ENCODE data around the gene CRCP.
"Not testable (repeated sequence)": the region's sequence is repeated elsewhere in the genome, so short reads cannot be mapped to it uniquely, and the experiment has no call there.

CRCP gene

DNA sequence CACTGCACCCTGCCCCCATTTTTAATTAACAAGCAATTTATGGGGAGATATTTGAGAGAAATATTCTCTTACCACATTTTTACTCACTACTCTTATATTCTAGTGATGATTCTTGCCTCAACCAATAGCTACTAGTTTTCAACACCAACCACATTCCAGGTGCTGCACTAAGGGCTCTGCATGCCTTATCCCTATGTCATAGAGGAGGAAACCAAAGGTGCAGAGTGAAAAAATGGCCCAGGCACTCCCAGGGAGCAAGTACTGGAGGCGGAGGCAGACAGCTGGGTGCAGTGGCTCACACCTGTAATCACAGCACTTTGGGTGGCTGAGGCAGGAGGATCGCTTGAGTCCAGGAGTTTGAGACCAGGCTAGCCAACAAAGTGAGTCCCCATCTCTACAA, 55.0 kb downstream of the CRCP start:
- no peaks in the 10 kb centered on the region for H3K27me3 ChIP-seq
- TF ChIP-seq, protein P1, sequence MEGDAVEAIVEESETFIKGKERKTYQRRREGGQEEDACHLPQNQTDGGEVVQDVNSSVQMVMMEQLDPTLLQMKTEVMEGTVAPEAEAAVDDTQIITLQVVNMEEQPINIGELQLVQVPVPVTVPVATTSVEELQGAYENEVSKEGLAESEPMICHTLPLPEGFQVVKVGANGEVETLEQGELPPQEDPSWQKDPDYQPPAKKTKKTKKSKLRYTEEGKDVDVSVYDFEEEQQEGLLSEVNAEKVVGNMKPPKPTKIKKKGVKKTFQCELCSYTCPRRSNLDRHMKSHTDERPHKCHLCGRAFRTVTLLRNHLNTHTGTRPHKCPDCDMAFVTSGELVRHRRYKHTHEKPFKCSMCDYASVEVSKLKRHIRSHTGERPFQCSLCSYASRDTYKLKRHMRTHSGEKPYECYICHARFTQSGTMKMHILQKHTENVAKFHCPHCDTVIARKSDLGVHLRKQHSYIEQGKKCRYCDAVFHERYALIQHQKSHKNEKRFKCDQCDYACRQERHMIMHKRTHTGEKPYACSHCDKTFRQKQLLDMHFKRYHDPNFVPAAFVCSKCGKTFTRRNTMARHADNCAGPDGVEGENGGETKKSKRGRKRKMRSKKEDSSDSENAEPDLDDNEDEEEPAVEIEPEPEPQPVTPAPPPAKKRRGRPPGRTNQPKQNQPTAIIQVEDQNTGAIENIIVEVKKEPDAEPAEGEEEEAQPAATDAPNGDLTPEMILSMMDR (IDR thresholded peaks at IDR 0.05): no peak
- H3K9me3 ChIP-seq: no peaks in the 10 kb centered on the region
- no peaks in the 10 kb centered on the region for H3K36me3 ChIP-seq
- H3K4me1 ChIP-seq (ENCODE audit: control insufficient read depth in 1 of 2, insufficient read depth in 1 of 2, low read depth in 1 of 2, low read length in 1 of 2): no peaks in the 10 kb centered on the region
- H3K27ac ChIP-seq: no peak overlapping the region
- no peak overlapping the region for H3K4me3 ChIP-seq (ENCODE audit: low read depth in 1 of 2, low read length in 1 of 2)

DNA sequence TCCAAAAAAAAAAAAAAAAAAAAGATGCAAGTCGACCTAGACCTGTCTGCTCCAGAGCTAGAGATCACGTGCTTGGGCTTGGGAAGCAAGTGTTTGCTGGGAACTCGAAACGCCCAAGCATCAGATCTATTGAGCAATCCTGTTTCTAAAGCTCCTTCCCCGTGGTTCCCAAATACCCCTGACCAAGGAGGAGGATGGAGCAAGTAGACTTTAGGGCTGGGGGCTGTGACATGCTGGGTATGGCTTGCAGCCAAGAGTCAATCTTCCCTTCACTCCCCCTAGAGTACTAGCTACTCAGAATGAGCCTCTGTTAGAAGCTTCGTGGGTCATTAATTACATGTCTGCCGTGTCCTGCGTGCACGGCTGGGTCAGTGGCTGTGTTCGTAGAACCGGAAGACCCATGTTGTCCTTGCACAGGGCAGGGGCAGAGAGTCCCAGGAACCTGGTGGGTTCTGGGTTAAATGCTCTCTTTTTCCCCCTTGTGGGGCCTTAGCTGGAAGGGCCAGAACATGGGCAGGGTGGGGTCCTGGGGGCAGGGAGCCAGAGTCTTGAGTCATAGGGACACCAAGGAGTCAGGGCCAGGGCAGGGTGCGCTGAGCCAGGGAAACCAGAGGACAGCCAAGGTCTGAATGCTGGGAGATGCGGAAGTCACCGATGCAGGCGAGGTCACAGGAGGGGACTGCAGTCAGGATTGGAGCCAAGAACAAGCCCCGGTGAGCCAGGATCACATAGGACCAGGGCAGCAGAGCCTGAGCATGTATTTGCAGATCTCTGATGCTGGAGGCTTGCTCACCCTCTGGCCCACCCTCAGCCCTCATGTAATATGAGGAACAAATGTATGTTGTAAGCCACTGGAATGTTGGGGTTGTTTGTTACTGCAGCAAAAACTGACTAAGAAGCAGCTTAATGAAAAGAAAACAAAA, 55.9 kb downstream of the CRCP start:
- H3K27me3 ChIP-seq: no peaks in the 10 kb centered on the region
- no peaks in the 10 kb centered on the region for H3K4me1 ChIP-seq (ENCODE audit: control insufficient read depth in 1 of 2, insufficient read depth in 1 of 2, low read depth in 1 of 2, low read length in 1 of 2)
- no peak overlapping the region for H3K4me3 ChIP-seq (ENCODE audit: low read depth in 1 of 2, low read length in 1 of 2)
- H3K27ac ChIP-seq: no peak overlapping the region
- H3K36me3 ChIP-seq: no peaks in the 10 kb centered on the region
- no peaks in the 10 kb centered on the region for H3K9me3 ChIP-seq
- TF ChIP-seq, protein P1 (IDR thresholded peaks at IDR 0.05): no peak

DNA sequence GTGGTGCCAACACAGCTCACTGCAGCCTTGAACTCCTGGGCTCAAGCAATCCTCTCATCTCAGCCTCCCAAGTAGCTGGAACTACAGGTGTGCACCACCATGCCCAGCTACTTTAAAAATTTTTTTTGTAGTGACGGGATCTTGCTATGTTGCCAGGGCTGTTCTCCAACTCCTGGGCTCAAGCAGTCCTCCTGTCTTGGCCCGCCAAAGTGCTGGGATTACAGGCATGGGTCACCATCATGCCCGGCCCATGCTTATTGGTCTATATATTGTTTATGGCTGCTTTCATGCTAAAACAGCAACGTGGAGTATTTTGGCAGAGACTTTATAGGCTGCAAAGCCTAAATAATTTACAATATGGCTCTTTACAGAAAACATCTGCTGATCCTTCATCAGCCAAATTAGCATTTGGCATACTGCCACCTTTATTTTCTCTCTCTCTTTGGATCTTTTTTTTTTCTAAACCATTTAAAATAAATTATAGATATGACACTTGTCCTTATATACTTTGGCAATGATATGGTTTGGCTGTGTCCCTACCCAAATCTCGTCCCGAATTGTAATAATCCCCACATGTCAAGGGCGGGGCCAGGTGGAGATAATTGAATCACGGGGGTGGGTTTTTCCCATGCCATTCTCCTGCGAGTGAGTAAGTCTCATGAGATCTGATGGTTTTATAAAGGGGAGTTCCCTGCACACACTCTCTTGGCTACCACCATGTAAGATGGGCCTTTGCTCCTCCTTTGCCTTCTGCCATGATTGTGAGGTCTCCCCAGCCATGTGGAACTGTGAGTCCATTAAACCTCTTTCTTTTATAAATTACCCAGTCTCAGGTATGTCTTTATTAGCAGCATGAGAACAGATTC, 58.1 kb downstream of the CRCP start:
- H3K27ac ChIP-seq; H3K27me3 ChIP-seq; H3K9me3 ChIP-seq; H3K4me3 ChIP-seq (ENCODE audit: low read depth in 1 of 2, low read length in 1 of 2); H3K36me3 ChIP-seq; H3K4me1 ChIP-seq (ENCODE audit: control insufficient read depth in 1 of 2, insufficient read depth in 1 of 2, low read depth in 1 of 2, low read length in 1 of 2): not testable (repeated sequence)

DNA sequence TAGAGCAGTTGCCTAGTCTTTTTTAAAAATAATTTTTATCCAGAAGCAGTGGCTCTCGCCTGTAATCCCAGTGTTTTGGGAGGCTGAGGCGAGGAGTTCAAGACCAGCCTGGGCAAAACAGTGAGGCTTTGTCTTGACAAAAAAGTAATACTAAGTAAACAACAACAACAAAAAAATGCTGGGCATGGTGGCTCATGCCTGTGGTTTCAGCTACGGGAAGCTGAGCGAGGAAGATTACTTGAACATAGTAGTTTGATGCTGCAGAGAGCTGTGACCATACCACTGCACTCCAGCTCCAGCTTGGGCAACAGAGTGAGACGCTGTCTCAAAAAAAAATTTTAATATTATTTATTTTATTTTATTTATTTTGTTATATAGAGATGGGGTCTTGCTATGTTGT, 59.2 kb downstream of the CRCP start:
- Histone ChIP-seq H3K27me3 (no peaks in the 10 kb centered on the region), H3K36me3 (no peaks in the 10 kb centered on the region), H3K4me3 (ENCODE audit: low read depth in 1 of 2, low read length in 1 of 2) (no peak overlapping the region), H3K27ac (no peak overlapping the region), H3K9me3 (no peaks in the 10 kb centered on the region), H3K4me1 (ENCODE audit: control insufficient read depth in 1 of 2, insufficient read depth in 1 of 2, low read depth in 1 of 2, low read length in 1 of 2) (no peaks in the 10 kb centered on the region)
- TF ChIP-seq, protein P1 (IDR thresholded peaks at IDR 0.05): no peak

DNA sequence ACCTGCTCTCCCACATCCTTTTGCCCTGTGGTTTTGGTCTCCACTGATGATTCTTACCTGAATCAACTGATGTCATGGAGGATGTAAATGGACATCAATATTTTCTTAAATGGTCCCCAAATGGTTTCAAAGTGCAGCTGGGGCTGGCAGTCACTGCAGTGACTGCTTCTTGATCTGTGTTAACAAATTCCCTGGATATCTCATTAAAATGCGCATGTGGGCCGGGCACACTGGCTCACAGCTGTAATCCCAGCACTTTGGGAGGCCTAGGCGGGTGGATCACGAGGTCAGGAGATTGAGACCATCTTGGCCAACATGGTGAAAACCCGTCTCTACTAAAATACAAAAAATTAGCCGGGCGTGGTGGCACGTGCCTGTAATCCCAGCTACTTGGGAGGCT, 60.4 kb downstream of the CRCP start:
- not testable (repeated sequence) for H3K27ac ChIP-seq; H3K4me3 ChIP-seq (ENCODE audit: low read depth in 1 of 2, low read length in 1 of 2); H3K27me3 ChIP-seq; H3K36me3 ChIP-seq; H3K4me1 ChIP-seq (ENCODE audit: control insufficient read depth in 1 of 2, insufficient read depth in 1 of 2, low read depth in 1 of 2, low read length in 1 of 2); H3K9me3 ChIP-seq

DNA sequence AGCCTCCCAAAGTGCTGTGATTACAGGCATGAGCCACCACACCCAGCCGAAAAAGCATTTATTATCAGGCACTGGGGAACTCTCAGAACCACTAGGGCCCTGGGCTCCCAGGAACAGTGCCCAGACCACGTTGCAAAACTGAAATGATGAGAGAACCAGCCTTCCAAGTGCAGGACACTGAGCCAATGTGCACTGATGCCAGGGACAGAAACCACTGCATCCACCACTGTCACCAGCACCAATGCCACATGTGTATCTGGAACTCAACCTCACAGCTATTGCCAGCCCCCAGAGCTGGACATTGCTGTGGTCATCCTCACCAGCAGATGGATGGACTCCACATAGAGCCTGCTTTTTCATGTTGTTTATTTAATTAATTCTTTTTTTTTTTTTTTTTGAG, 62.3 kb downstream of the CRCP start:
- Histone ChIP-seq H3K27ac (no peak overlapping the region), H3K4me1 (ENCODE audit: control insufficient read depth in 1 of 2, insufficient read depth in 1 of 2, low read depth in 1 of 2, low read length in 1 of 2) (no peaks in the 10 kb centered on the region), H3K4me3 (ENCODE audit: low read depth in 1 of 2, low read length in 1 of 2) (no peak overlapping the region), H3K36me3 (no peaks in the 10 kb centered on the region), H3K27me3 (no peaks in the 10 kb centered on the region), H3K9me3 (no peaks in the 10 kb centered on the region)
- TF ChIP-seq, protein P1 (IDR thresholded peaks at IDR 0.05): no peak
